OCI-LY3 (cell line): ENCODE data around the gene CAPN7.
A peak's percentile ranks its signal among the peaks of the same experiment; 100 is the strongest.

ENCODE experiments used
- H2AFZ ChIP-seq: fragments of 200-600, 300-600 bp; shearing (Covaris generic); 2 replicates; pipeline ENCODE4 v1.6.0; 2014; ENCODE audit warnings: antibody characterized with exemption, low read depth, low read length
- H3K27ac ChIP-seq: fragments of 200-600, 300-600 bp; sonication (generic); 2 replicates; pipeline ENCODE4 v1.5.1; 2014; ENCODE audit warnings: mild to moderate bottlenecking, low read length, moderate library complexity, mixed read lengths
- H3K27me3 ChIP-seq: fragments of 200-600, 300-600 bp; sonication (generic); 2 replicates; pipeline ENCODE4 v1.6.1; 2014; ENCODE audit warnings: low read depth, low read length, mixed read lengths
- H3K36me3 ChIP-seq: fragments of 200-600, 300-600 bp; sonication (generic); replicated peaks from 2 replicates; pipeline ENCODE3; 2014; ENCODE audit warnings: low read depth, low read length, mixed read lengths
- H3K4me1 ChIP-seq: fragments of 300-600, 200-600 bp; sonication (generic); 2 replicates; pipeline ENCODE4 v1.6.1; 2014; ENCODE audit warnings: low read length, mixed read lengths
- H3K4me2 ChIP-seq: fragments of 200-600, 300-600 bp; sonication (generic); 2 replicates; pipeline ENCODE4 v1.6.1; 2014; ENCODE audit warnings: low read length, mixed read lengths
- H3K4me3 ChIP-seq: fragments of 300-600, 200-600 bp; sonication (generic); 2 replicates; pipeline ENCODE4 v1.5.1; 2014; ENCODE audit warnings: antibody characterized with exemption, mild to moderate bottlenecking, low read length, moderate library complexity
- H3K79me2 ChIP-seq: fragments of 300-600, 200-600 bp; shearing (Covaris generic); 2 replicates; pipeline ENCODE4 v1.6.1; 2014; ENCODE audit warnings: mild to moderate bottlenecking, low read length, mixed read lengths
- H3K9ac ChIP-seq: fragments of 300-600, 200-600 bp; shearing (Covaris generic); 2 replicates; pipeline ENCODE4 v1.6.0; 2014; ENCODE audit warnings: mild to moderate bottlenecking, low read length, moderate library complexity
- H3K9me3 ChIP-seq: fragments of 200-600, 300-600 bp; shearing (Covaris generic); 2 replicates; pipeline ENCODE4 v1.6.1; 2014; ENCODE audit warnings: low read length, mixed read lengths; ENCODE audit not compliant: insufficient read depth
- H4K20me1 ChIP-seq: fragments of 200-600, 300-600 bp; sonication (generic); 2 replicates; pipeline ENCODE4 v1.6.1; 2016; ENCODE audit warnings: low read length, mixed read lengths; ENCODE audit not compliant: insufficient read depth
- EZH2phosphoT487 ChIP-seq: fragments of 200-600 bp; shearing (Covaris generic); IDR thresholded peaks from 2 replicates; pipeline ENCODE4 v1.6.1; 2018; ENCODE audit warnings: antibody characterized with exemption, mixed run types, low read depth
- TF ChIP-seq, protein P1 (sequence below): fragments of 200-600, 300-600 bp; sonication (generic); IDR thresholded peaks from 2 replicates; pipeline ENCODE4 v1.5.1; 2014; ENCODE audit warnings: antibody characterized with exemption, low read length, low read depth

The CAPN7 gene

DNA sequence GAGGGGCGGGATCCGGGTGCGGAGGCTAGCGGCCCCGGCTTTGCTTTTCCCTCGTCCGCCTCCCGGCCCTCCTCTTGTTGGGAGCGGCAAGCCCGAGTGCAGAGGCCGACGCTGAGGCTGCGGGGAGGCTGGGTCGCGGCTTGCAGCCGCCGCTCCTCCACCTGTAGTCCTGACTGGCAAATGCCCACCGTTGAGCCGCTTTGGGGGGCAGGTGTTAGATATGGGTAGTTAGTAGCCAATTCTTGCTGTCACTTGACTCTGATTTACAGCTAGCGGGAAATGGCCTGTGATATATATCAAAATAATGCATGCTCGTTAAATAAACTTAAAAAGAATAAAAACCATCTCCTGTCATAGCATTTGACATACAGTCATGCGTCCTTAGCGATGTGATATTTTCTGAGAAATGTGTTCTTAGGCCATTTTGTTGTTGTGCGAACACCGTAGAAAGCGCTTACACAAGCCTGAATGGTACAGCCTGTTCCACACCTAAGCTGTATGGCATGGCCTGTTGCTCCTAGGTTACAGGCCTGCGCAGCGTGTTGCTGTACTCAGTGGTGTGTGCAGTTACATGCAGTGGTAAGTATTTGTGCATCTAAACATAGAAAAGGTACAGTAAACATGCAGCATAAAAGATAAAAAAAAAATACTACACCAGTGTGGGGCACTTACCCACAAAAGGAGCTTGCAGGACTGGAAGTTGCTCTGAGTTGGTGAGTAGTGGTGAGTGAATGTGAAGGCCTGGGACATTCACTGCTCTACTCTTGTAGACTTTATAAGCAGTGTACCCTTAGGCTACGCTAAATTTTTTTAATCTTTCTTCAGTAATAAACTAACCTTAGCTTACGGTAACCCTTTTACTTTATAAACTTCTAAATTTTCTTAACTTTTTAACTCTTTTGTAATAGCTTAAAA, 873 bp downstream of the CAPN7 start:
- Histone ChIP-seq H3K9ac (peak overlapping the region; percentile 78), H3K27me3 (no peaks in the 10 kb centered on the region), H3K4me2 (peak overlapping the region; percentile 91), H2AFZ (peak overlapping the region; percentile 15; the same call in 1 of the 2 replicates), H3K79me2 (peaks cover 43% of the 10 kb centered on the region), H3K4me1 (peaks cover 15% of the 10 kb centered on the region), H3K27ac (peak overlapping the region; percentile 41), H4K20me1 (peaks cover 16% of the 10 kb centered on the region), H3K4me3 (peak overlapping the region; percentile 86), H3K9me3 (no peaks in the 10 kb centered on the region), H3K36me3 (peaks cover 14% of the 10 kb centered on the region)
- TF ChIP-seq, protein P1, sequence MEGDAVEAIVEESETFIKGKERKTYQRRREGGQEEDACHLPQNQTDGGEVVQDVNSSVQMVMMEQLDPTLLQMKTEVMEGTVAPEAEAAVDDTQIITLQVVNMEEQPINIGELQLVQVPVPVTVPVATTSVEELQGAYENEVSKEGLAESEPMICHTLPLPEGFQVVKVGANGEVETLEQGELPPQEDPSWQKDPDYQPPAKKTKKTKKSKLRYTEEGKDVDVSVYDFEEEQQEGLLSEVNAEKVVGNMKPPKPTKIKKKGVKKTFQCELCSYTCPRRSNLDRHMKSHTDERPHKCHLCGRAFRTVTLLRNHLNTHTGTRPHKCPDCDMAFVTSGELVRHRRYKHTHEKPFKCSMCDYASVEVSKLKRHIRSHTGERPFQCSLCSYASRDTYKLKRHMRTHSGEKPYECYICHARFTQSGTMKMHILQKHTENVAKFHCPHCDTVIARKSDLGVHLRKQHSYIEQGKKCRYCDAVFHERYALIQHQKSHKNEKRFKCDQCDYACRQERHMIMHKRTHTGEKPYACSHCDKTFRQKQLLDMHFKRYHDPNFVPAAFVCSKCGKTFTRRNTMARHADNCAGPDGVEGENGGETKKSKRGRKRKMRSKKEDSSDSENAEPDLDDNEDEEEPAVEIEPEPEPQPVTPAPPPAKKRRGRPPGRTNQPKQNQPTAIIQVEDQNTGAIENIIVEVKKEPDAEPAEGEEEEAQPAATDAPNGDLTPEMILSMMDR, result no peak
- no peak for TF ChIP-seq EZH2phosphoT487

DNA sequence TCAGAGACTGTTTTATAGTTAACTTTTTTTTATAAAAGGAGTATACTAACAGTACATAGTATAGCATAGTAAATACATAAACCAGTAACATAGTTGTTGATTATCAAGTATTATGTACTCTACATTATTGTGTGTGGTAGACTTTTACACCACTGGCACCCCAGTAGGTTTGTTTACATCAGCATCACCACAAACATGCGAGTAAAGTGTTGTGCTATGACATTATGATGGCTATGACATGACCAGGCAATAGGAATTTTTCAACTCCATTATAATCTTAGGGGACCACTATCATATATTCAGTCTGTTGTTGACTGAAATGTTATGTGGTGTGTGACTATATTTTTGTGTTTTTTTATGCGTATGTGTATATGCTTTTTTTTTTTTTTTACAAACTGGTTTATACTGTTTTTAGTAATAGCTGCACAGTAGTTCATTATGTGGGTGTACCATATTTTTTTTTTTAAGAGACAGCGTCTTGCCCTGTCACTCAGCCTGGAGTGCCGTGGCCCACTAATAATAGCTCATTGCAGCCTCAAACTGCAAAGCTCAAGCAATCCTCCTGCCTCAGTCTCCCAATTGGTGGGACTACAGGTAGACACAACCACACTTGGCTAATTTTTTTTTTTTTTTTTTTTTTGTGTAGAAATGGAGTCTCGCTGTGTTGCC, 1.9 kb downstream of the CAPN7 start:
- peaks cover 13% of the 10 kb centered on the region for H3K4me1 ChIP-seq
- H3K9me3 ChIP-seq, result no peaks in the 10 kb centered on the region
- peak overlapping the region; percentile 91 for H3K4me2 ChIP-seq
- no peak overlapping the region for H3K27ac ChIP-seq
- H3K36me3 ChIP-seq, result peaks cover 24% of the 10 kb centered on the region
- peak overlapping the region; percentile 78; the same call in 1 of the 2 replicates for H3K9ac ChIP-seq
- TF ChIP-seq, protein P1, result no peak
- no peak for TF ChIP-seq EZH2phosphoT487
- H3K79me2 ChIP-seq, result peaks cover 43% of the 10 kb centered on the region
- H3K4me3 ChIP-seq, result peak overlapping the region; percentile 86
- H4K20me1 ChIP-seq, result peaks cover 16% of the 10 kb centered on the region
- H2AFZ ChIP-seq, result no peak overlapping the region
- H3K27me3 ChIP-seq, result no peaks in the 10 kb centered on the region

DNA sequence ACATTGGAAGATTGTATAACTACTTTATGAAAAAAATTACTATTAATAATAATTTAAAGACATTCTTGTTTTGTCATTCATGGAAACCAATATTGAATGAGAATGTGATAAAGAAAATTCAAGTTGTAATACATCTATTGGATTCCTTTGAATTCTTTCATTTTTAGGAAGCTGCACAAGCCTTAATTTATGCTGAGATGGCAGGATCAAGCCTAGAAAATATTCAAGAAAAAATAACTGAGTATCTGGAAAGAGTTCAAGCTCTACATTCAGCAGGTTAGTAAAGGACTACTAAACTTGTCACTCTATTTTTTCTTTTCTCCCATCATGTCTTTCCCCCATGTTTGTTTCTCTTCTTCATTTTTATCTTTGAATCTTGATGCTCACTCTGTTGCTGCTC, 5.9 kb downstream of the CAPN7 start:
- Histone ChIP-seq H3K79me2 (peaks cover 35% of the 10 kb centered on the region), H3K27ac (no peak overlapping the region)

More for the DNA sequence above, 5.9 kb downstream of the CAPN7 start:
- Histone ChIP-seq H3K4me1 (peaks cover 8% of the 10 kb centered on the region), H3K9ac (no peak overlapping the region), H3K9me3 (no peaks in the 10 kb centered on the region), H3K27me3 (no peaks in the 10 kb centered on the region), H3K4me2 (no peak overlapping the region), H3K36me3 (peaks cover 43% of the 10 kb centered on the region), H3K4me3 (no peak overlapping the region), H2AFZ (no peak overlapping the region), H4K20me1 (peaks cover 12% of the 10 kb centered on the region)
- TF ChIP-seq EZH2phosphoT487, result no peak
- TF ChIP-seq, protein P1, result no peak
